Activated naive CD4-positive, alpha-beta T cell treated with anti-CD3 and anti-CD28 coated beads, Interleukin-2, amount 50 U/mL, for 24 hours (primary cell): ENCODE results near the gene SLC26A9.

Experiments used
- H3K27ac Mint-ChIP-seq: one replicate; pipeline ENCODE4 v1.8.0; 2021; ENCODE audit warnings: mild to moderate bottlenecking, mixed read lengths
- H3K27me3 Mint-ChIP-seq: one replicate; pipeline ENCODE4 v1.8.0; 2021; ENCODE audit warnings: mixed read lengths
- H3K36me3 Mint-ChIP-seq: one replicate; pipeline ENCODE4 v1.8.0; 2021; ENCODE audit warnings: mixed read lengths
- H3K4me1 Mint-ChIP-seq: one replicate; pipeline ENCODE4 v1.8.0; 2021; ENCODE audit warnings: mixed read lengths
- H3K4me3 Mint-ChIP-seq: one replicate; pipeline ENCODE4 v1.8.0; 2021; ENCODE audit warnings: mild to moderate bottlenecking, mixed read lengths
- H3K9me3 Mint-ChIP-seq: one replicate; pipeline ENCODE4 v1.8.0; 2021; ENCODE audit warnings: mixed read lengths

SLC26A9 gene

DNA sequence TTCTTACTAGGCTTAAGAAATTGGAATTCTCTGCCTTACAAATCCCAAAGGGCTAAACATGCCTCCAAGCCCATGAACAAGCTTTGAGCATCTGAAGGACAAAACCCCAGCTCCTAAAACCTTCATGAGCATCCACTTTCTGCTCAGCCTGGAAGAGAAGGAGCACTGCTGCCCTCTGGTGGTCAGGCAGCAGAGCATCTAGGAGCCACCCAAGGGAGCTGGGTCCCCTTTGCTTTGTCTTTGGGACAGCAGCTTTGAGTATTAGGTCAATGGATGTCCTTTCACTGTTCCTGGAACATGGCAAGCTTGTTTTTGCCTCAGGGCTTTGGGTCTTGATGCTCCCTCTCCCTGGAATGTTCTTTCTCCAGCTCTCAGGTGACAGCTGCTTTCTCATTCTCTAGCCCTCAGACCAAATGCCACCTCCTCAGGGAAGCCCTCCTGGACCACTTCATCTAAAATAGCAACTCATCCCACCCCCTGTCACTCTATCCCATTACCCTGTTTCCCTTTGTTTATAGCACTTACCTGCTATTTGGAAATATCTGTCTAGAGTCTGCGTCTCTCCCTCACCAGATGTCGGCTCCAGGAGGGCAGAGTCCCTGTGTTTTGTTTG, 34.3 kb upstream of the SLC26A9 start:
- no peaks in the 10 kb centered on the region for H3K4me1 Mint-ChIP-seq

DNA sequence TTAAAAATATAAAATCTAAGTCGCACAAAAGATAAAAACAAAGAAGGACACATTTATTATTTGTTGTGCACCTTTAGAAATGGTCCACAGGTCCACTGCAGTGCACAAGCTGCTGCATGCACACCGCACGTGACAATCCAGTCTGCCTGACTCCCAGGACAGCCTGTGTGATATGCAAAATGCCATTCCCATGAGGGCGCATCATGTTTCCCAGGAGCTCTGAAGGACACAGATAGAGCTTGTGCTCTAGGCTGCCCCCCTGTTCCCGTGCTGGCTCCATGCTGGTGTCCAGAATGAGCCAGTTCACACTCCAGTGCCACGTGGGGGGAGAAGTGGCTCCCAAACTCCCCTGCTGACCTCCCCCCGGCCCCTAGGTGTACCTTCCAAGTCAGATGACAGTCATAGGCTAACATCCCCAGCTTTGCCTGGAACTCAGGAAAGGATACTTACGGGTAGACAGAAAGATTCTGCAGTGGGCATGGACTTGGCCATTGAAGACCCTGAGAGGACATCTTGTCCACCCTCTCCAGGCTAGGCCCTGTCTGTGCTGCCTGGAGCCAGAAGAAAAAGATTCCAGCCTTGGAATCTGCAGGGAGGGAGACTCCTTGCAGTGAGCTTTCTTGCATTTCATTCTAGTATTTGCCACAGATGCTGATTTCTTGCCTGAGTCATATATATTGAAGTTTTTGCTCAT, 33.6 kb upstream of the SLC26A9 start:
- Mint-ChIP-seq H3K4me1 (no peaks in the 10 kb centered on the region), H3K4me3 (no peak overlapping the region), H3K27me3 (no peaks in the 10 kb centered on the region), H3K36me3 (no peaks in the 10 kb centered on the region), H3K9me3 (no peaks in the 10 kb centered on the region), H3K27ac (no peak overlapping the region)

More for the DNA sequence above, 34.3 kb upstream of the SLC26A9 start:
- Mint-ChIP-seq H3K4me3 (no peak overlapping the region), H3K9me3 (no peaks in the 10 kb centered on the region), H3K27ac (no peak overlapping the region), H3K27me3 (no peaks in the 10 kb centered on the region), H3K36me3 (no peaks in the 10 kb centered on the region)

DNA sequence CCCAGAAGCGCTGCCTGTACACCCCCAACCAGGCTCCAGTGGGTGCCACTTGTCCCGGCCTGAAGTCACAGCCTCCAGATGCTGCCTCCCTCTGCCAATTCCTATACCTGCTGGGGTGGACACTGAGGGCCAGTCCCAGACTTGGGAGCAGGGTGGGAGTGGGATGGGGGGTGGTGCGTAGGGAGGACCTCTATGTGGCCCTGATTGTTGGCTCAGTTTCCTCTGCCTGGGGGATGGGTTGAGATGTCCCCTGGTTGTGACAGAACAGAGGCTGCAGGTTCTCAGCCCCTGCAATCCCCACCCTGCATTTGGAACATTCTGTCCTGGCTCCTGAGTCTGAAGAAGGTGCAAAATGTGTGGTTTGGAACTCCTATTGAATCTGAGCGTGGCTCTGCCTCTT, 32.8 kb upstream of the SLC26A9 start:
- Mint-ChIP-seq H3K4me3 (no peak overlapping the region), H3K9me3 (no peaks in the 10 kb centered on the region), H3K4me1 (no peaks in the 10 kb centered on the region), H3K27me3 (no peaks in the 10 kb centered on the region), H3K36me3 (no peaks in the 10 kb centered on the region), H3K27ac (no peak overlapping the region)

DNA sequence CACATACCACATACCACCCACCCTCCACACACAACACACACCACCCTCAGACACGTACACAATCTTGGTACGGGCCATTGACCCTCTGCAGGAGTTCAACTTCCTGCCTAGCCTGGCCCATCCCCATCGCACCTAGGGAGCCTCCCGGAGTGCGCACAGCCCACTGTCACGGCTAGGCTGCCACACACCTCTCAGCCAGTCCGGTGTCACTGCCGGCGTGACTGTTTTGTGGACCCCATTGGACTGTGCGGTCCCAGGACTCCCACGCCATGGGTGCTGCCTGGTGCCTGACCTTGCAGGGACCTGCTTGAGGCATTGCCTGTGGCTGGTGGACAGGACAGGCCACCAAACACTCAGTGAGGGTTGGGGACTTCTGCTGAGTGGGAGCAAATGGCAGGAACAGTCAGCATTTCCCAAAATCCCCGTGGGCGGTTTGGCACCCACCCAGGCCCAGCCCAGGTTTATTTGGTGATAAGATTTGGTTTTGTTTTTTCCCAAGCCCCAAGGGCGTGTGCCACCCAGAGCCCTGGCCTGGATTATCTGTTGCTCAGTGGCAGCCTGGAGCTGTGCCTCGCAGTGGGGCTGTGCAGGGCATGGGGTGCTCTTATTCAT, 32.2 kb upstream of the SLC26A9 start:
- no peaks in the 10 kb centered on the region for H3K4me1 Mint-ChIP-seq
- H3K27ac Mint-ChIP-seq, result no peak overlapping the region
- no peaks in the 10 kb centered on the region for H3K36me3 Mint-ChIP-seq
- H3K27me3 Mint-ChIP-seq, result no peaks in the 10 kb centered on the region
- H3K4me3 Mint-ChIP-seq, result no peak overlapping the region
- H3K9me3 Mint-ChIP-seq, result no peaks in the 10 kb centered on the region

DNA sequence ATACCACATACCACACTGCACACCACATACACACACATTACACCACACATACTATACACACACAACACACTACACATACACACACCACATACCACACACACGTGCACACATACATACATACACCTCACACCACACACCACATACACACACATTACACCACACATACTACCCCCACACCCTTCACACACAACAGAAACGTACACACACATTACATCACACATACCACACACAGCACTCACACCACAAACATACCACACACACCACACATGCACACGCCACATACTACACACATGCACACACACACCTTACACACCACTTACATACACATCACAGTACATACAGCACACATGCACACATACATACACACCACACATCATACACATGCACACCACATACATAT, 31.5 kb upstream of the SLC26A9 start:
- Mint-ChIP-seq H3K36me3 (no peaks in the 10 kb centered on the region), H3K4me1 (no peaks in the 10 kb centered on the region), H3K4me3 (no peak overlapping the region), H3K27ac (no peak overlapping the region), H3K9me3 (no peaks in the 10 kb centered on the region), H3K27me3 (no peaks in the 10 kb centered on the region)

DNA sequence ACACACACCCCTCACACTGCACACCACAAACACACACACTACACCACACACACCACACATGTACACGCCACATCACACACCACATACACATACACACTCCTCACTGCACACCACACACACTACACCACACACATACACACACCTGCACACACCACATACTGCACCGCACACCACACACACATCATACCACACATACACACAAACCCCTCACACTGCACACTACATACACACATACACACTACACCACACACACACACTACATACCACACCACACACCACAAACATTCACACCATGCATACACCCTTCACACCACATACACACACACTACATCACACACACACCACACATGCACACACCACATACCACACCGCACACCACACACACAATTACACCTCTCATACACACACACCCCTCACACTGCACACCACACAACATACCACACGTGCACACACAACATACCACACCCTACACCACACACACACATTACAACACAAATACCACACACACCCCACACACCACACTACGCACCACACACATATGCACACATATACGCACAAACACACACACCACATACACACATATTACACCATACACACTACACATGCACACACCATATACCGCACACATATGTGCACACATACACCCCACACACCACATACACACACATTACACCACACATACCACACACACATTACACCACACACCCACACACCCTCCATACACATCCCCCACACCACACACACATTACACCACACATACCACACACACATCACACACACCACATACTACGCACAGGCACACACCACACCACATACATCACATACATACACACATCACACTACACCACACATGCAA, 30.3 kb upstream of the SLC26A9 start:
- H3K4me1 Mint-ChIP-seq, result no peaks in the 10 kb centered on the region
- H3K9me3 Mint-ChIP-seq, result no peaks in the 10 kb centered on the region
- H3K4me3 Mint-ChIP-seq, result no peak overlapping the region
- H3K36me3 Mint-ChIP-seq, result no peaks in the 10 kb centered on the region
- H3K27me3 Mint-ChIP-seq, result no peaks in the 10 kb centered on the region
- H3K27ac Mint-ChIP-seq, result no peak overlapping the region

DNA sequence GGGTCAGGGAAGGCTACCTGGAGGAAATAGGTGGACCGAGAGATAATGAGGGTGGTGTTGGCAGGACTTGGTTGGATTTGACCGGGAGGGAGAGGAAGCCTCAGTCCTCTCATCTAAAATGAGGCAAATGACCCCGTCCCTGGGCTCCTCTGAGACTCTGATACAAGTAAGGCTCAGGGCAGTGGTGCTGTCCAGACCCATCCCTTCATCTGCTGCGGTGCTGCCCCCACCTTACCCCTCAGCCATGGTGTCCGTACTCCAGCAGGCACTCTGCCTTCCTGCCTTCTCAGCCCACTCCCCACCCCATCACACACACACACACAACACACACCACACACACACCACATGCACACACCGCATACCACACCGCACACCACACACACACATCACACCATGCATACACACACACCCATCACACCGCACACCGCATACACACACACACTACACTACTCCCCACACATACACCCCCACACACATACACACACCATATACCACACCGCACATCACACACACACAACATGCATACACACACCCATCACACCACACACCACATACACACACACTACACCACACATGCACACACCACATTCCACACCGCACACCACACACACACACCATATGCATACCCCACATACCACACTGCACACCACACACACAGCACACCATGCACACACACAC, 29.4 kb upstream of the SLC26A9 start:
- Mint-ChIP-seq H3K27ac (no peak overlapping the region), H3K36me3 (no peaks in the 10 kb centered on the region), H3K4me3 (no peak overlapping the region), H3K9me3 (no peaks in the 10 kb centered on the region), H3K27me3 (no peaks in the 10 kb centered on the region), H3K4me1 (no peaks in the 10 kb centered on the region)

DNA sequence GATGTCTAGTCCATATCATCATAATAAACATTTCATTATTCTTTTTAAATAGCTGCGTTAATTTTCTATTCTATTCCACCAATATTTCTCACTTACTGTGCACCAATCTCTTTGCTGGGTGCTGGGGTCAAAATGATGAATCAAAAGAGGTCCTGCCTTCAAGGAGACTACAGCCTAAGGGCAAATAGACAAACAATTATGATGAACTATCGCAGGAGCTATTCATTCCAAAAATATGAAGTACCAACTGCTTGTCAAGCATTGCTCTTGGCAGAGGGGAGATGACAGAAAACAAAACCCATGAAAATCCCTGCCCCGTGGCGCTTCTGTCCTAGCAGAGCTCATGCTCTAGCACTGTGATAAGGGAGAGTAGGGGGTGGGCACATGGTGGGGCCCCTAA, 28.8 kb upstream of the SLC26A9 start:
- H3K4me1 Mint-ChIP-seq, result no peaks in the 10 kb centered on the region
- no peak overlapping the region for H3K27ac Mint-ChIP-seq
- H3K9me3 Mint-ChIP-seq, result no peaks in the 10 kb centered on the region
- H3K4me3 Mint-ChIP-seq, result no peak overlapping the region
- no peaks in the 10 kb centered on the region for H3K36me3 Mint-ChIP-seq
- H3K27me3 Mint-ChIP-seq, result no peaks in the 10 kb centered on the region

DNA sequence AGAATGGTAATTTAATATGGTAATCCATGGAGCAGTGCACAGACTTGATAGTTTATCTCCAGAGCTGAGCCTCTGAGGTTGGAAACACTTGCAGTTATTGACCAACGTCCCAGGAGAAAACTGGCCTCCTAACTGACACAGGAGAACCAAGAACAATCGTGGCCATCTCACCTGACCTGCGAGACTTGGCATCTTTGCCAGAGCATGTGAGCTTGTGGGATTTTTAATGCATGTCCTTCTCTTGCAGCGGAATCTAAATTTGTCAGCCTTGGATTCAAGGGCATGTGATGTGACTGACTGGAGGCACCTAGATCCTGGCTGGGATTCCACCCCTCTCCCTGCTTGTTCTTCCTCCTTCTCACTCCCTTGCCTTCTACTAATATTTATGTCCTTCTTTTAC, 27.8 kb upstream of the SLC26A9 start:
- Mint-ChIP-seq H3K27ac (no peak overlapping the region), H3K36me3 (no peaks in the 10 kb centered on the region), H3K4me3 (no peak overlapping the region), H3K9me3 (no peaks in the 10 kb centered on the region), H3K4me1 (no peaks in the 10 kb centered on the region), H3K27me3 (no peaks in the 10 kb centered on the region)

DNA sequence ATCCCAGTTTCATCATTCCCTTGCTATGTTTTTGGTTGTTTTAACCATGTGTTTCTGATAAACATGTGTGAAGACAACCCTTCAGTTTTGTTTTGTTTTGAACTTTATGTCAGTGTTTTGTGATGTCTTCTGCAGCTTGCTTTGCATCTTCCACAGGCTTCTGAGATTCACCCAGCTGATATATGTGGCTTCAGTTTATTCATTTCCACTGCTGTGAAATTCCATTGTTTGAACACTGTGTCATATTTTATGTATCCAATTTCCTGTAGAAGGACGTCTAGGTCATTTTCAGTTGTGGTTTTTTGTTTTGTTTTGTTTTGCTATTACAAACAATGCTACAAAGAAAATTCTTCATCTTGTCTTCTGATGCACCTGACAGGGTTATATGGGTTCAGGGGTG, 27.2 kb upstream of the SLC26A9 start:
- no peak overlapping the region for H3K4me3 Mint-ChIP-seq
- H3K9me3 Mint-ChIP-seq, result no peaks in the 10 kb centered on the region
- no peak overlapping the region for H3K27ac Mint-ChIP-seq
- H3K36me3 Mint-ChIP-seq, result no peaks in the 10 kb centered on the region
- H3K4me1 Mint-ChIP-seq, result no peaks in the 10 kb centered on the region
- no peaks in the 10 kb centered on the region for H3K27me3 Mint-ChIP-seq

DNA sequence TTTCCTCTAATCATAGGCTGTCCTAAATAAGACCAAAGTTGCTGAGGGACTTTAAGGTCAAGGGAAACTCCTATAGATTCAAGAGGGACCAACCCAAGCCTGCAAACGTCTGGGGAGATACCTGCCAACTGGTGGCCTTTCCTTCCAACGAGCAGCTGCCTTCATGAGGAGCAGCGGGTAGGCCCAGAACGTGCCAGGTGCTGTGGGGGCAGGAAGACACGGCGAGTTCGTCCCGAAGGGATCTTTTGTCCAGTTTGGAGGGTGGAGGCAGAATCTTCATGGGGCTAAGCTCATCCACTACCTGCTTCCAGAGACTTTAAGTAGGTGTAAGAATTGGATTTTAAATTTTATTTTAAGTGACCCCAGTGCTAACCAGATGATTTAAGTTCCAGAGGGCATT, 26.0 kb upstream of the SLC26A9 start:
- Mint-ChIP-seq H3K4me3 (no peak overlapping the region), H3K27ac (no peak overlapping the region), H3K4me1 (no peaks in the 10 kb centered on the region), H3K27me3 (no peaks in the 10 kb centered on the region), H3K36me3 (no peaks in the 10 kb centered on the region), H3K9me3 (no peaks in the 10 kb centered on the region)

DNA sequence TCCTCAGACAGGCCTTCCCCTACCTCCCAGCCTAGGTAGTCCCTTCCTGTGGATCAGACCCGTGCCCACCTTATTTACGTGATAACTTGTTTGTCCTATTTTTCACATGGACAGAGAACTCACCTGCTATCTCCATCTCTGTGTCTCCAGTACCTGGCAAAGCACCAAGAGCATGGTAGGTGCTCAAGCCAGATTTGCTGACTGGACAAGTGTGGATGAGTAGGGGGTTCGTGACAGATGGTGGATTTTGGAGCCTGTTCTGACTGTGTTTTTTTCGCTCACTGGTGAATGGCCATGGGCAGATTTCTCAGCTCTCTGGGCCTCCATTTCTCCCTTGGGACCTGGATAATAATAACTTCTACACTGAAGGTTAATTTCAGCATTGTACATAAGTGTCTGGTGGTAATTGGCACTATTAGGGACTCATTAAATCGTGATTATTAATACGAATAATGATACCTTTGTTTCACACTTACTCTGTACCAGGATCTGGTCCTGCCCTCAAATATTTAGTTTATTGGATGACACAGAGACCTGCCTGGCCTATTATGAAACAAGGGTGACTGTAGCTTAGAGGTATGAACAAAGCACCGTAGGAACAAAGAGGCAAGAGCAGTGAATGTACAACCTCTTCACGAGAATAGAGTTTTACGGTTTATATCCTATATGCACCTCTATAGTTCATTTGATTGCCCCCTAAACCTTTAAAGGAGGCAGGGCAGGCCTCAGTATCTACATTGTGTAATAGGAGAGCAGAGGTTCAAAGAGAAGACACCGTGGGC, 24.5 kb upstream of the SLC26A9 start:
- H3K27ac Mint-ChIP-seq, result no peak overlapping the region
- H3K27me3 Mint-ChIP-seq, result no peaks in the 10 kb centered on the region
- H3K9me3 Mint-ChIP-seq, result no peaks in the 10 kb centered on the region
- no peak overlapping the region for H3K4me3 Mint-ChIP-seq
- H3K4me1 Mint-ChIP-seq, result no peaks in the 10 kb centered on the region
- H3K36me3 Mint-ChIP-seq, result no peaks in the 10 kb centered on the region

DNA sequence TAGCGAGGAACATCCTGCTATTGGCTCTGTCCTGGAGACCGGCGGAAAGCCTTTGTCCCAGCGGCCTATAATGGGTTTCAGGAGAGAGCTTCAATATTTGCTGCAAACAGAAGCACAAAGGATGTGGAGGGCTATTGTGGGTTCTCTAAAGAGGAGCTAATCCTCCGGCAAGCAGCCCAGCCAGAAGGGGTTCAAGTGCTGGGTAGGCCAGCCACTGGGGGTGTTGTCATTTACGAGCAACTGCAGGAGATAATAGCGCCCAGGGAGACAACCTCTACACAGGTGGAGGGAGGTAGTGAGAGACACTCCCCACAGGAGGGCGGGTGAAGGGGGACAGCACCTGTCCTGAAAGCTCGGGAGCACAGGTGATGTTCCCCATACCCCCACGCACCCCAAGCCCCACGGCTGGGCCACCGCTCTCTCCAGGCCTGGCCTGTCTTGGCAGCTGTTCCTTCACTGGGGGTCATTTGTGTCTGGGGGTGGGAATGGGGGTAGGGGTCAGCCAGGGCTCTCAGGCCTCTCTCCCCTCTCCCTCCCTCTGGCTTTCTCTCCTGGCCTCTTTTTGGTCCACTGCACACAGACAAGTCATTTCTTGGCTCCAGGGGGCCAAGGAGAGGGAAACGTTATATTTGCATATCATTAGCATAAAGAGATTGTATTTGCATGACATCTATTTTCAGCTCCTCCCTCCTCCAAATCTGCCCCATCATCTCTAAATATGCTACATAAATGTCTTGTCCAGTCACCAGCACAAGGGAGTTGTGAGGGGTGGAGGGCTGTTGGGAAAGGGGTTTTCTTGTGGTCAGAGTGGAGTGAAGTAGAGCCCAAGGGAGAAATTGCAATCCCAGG, 22.0 kb upstream of the SLC26A9 start:
- Mint-ChIP-seq H3K9me3 (no peaks in the 10 kb centered on the region), H3K36me3 (no peaks in the 10 kb centered on the region), H3K27me3 (no peaks in the 10 kb centered on the region), H3K4me3 (no peak overlapping the region), H3K27ac (peak overlapping the region; percentile 30), H3K4me1 (no peaks in the 10 kb centered on the region)
